GM10847 (cell line): ENCODE measurements around the gene HS1BP3.

Experiments
- POLR2A ChIP-seq: IDR thresholded peaks from 2 replicates; pipeline ENCODE4 v1.6.1; 2011; ENCODE audit not compliant: insufficient read length; ENCODE audit errors: extremely low read depth

Gene HS1BP3

GRCh38 chr2:20660506-20661420, 9.9 kb upstream of the HS1BP3 start:
- no peak for TF ChIP-seq POLR2A

GRCh38 chr2:20657522-20658235, 6.8 kb upstream of the HS1BP3 start:
- no peak for TF ChIP-seq POLR2A

DNA sequence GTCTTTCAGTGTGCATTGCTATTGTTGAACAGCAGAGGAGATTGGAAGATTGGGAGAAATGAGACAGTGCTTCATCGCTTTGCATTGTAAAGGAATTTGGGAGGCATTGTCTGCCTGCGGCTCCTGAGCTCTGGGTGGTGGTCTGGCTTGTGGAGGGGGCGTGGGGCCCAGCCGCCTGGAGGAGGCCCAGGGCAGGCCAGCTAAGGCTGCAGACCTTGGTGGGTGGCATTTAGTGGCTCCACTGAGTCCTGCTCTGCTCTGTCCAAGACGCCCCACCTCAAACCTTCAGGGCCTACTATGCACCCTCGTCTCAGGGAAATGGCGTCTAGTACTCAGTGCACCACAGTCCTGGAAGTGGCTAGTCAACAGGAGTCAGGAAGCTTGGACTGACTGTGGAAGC, 5.7 kb upstream of the HS1BP3 start:
- TF ChIP-seq POLR2A: no peak

DNA sequence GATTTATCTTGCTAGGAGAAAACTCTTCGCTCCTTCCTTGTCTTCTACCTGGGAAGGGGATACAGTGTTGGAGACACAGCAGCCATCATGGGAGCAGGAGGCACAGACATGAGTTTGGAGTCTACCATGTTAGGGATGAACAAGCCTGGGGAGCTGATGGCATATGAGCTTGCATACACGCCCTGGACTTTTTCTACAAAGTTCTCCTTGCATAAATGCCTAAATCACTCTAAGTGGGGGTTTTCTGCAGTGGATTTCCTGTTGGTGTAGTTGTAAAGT, 3.6 kb upstream of the HS1BP3 start:
- no peak for TF ChIP-seq POLR2A

GRCh38 chr2:20653695-20654534, 3.0 kb upstream of the HS1BP3 start:
- TF ChIP-seq POLR2A: no peak

DNA sequence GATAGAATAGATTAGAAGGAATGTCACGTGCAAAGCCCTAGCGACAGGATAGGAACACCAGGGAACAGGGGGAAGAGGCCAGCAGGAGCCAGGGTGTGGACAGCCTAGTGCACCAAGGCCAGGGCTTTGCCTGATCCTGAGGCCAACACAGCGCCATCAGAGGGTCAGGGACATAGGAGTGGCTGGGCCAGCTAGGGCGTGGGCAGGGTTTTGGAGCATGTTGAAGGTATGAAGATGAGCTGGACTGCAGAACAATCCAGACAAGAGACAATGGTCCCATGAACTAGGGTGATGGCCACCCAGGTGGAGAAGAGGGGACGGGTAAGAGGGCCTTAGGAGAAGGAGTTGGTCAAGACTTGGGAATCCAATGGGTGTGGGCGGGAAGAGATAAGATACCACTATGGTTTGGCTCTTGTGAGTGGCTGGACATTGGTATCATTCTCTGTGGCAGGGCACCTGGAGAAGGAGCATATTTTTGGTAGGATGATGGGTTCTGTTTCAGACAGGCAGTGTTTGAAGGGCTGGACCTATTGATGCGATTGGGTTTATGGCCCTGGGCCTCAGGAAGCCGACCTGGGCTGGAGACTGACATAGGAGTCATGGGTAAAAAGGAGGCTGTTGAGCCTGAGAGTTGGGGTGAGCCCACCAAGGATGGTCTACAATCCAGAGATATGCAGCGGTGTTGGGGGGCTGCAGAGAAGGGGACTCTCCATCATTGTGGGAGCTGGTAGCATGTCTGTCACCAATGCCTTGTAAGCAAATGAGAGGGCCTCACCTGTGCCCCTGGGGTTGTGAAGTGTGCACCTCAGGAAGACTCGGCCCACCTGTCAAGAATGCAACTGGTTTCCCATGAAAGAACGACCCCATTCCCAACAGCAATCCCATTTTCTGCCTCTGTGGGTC, 2.0 kb upstream of the HS1BP3 start:
- no peak for TF ChIP-seq POLR2A

DNA sequence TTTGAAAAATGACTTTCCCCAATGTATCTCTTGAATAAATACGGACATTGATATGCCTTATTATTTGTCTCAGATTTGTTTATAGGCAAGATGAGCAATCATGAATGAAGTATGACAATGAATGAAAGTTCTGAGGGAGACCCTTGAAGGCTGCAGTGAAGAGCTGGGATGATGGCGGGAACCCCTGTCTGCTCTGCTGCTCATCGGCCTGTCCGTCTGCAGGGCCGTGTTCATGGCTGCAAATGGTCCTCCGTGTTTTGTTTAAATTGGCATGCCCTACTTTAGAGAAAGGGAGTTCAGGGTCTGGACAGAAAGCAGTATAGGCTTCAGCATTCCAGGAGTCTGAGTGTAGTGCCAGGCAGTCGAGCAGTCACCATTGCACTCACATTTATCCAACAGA, 1.2 kb upstream of the HS1BP3 start:
- no peak for TF ChIP-seq POLR2A

- TF ChIP-seq POLR2A: no peak
These were observed 817 bp upstream of the HS1BP3 start for GRCh38 chr2:20651731-20652099.

- TF ChIP-seq POLR2A: no peak
These were observed 463 bp downstream of the HS1BP3 start for GRCh38 chr2:20650393-20650876.

- TF ChIP-seq POLR2A: no peak
These were observed 922 bp downstream of the HS1BP3 start for GRCh38 chr2:20649976-20650375.

- TF ChIP-seq POLR2A: no peak
These were observed 1.3 kb downstream of the HS1BP3 start for GRCh38 chr2:20649576-20649975.

DNA sequence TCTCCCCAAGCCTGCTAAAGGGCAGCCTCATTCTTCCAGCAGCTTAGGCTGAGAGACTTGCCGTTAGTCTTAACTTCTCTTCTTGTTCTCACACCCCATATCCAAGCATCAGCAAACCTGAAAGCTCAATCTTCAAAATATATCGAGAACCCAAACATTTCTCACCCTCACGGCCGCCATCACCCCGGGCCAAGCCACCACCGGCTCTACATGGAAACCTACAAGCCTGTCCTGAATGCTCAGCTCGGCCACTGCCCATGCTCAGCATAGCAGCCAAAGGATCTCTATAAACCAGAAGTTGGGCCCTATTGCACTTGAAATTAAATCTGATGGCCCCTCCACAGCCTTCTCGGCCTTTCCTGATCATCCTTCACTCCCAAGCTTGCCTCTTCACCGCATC, 2.1 kb downstream of the HS1BP3 start:
- TF ChIP-seq POLR2A: no peak

- no peak for TF ChIP-seq POLR2A
These were observed 2.7 kb downstream of the HS1BP3 start for GRCh38 chr2:20648206-20648605.

- no peak for TF ChIP-seq POLR2A
These were observed 3.2 kb downstream of the HS1BP3 start for GRCh38 chr2:20647738-20648137.

- TF ChIP-seq POLR2A: no peak
These were observed 3.7 kb downstream of the HS1BP3 start for GRCh38 chr2:20647211-20647610.
